HCT116 (cell line): ENCODE measurements around the gene MRPL42. TPM values are rescaled to one million over a fixed set of nuclear protein-coding genes. Genes with fewer than 3 reads are reported as not detected.

Experiments
- ATAC-seq: fragments of 200-7000 bp; cut with Tn5 transposase; 2 replicates; pipeline ENCODE4 v1.9.1; 2020; ENCODE audit warnings: mild to moderate bottlenecking, moderate library complexity
- BruUV-seq: library from RNA; stranded (reverse); fragments of 400-500 nt; replicated peaks from 2 replicates; lab custom pipeline; 2021; lab: Mats Ljungman, UMichigan
- CTCF ChIA-PET: fragments of 300-600 bp; sonication (Branson Sonifier 250); formaldehyde crosslinking; loops from one replicate; lab custom pipeline; 2021; ENCODE audit warnings: antibody characterized with exemption; lab: Charles Lee
- POLR2A ChIA-PET: fragments of 300-600, 350-600 bp; sonication (Branson Sonifier 250); formaldehyde crosslinking; loops from one replicate; lab custom pipeline; 2021; ENCODE audit warnings: antibody characterized with exemption; lab: Charles Lee
- RAD21 ChIA-PET, 2 experiments: fragments of 300-600 bp; sonication (Branson Sonifier 250); formaldehyde crosslinking; loops; one replicate each; lab custom pipeline; 2023; ENCODE audit warnings: low total read pairs in 2 of 2; ENCODE audit not compliant: uncharacterized antibody in 2 of 2, unreplicated experiment in 2 of 2, low non-redundant PET in 1 of 2; lab: Charles Lee
- DNase-seq: peaks from one replicate; pipeline ENCODE4 v3.0.0-alpha.2; 2010; ENCODE audit warnings: low read depth, low spot score
- H2AFZ ChIP-seq: fragments of 200-600 bp; shearing (Covaris generic), sonication (generic); 2 replicates; pipeline ENCODE4 v1.6.1; 2017; ENCODE audit warnings: low read depth, mixed run types, mixed read lengths, antibody characterized with exemption, low read length; ENCODE audit not compliant: poor library complexity, severe bottlenecking
- H3K27ac ChIP-seq: 2 replicates; pipeline ENCODE4 v1.5.1; 2012; ENCODE audit warnings: low read depth, low read length
- H3K27me3 ChIP-seq: fragments of 200-600 bp; sonication (generic); 2 replicates; pipeline ENCODE4 v1.6.1; 2016; ENCODE audit warnings: mixed run types, low read length, mixed read lengths; ENCODE audit not compliant: insufficient read depth
- H3K36me3 ChIP-seq, 2 experiments: fragments of 200-500 bp in 1 of 2; fragments of 200-600 bp in 1 of 2; sonication (Bioruptor generic) in 1 of 2; sonication (generic) in 1 of 2; 2 replicates each; pipeline versions ENCODE4 v1.5.1 to v1.6.1; 2014 to 2016; ENCODE audit warnings: low read length in 2 of 2, inconsistent platforms in 1 of 2, mixed read lengths in 1 of 2, mixed run types in 1 of 2; ENCODE audit not compliant: insufficient read depth in 2 of 2, control insufficient read depth in 1 of 2
- H3K4me1 ChIP-seq, 2 experiments: fragments of 200-600 bp in 1 of 2; sonication (generic) in 1 of 2; 2 replicates each; pipeline versions ENCODE4 v1.5.1 to v1.6.1; 2012 to 2017; ENCODE audit warnings: low read length in 2 of 2, inconsistent platforms in 1 of 2, mild to moderate bottlenecking in 1 of 2, mixed read lengths in 1 of 2, mixed run types in 1 of 2, moderate library complexity in 1 of 2; ENCODE audit not compliant: insufficient read depth in 2 of 2, control insufficient read depth in 1 of 2
- H3K4me2 ChIP-seq: fragments of 200-600 bp; sonication (generic); 2 replicates; pipeline ENCODE4 v1.6.1; 2017; ENCODE audit warnings: mixed run types, low read length, mixed read lengths
- H3K4me3 ChIP-seq, 2 experiments: fragments of 200-600 bp in 1 of 2; sonication (generic) in 1 of 2; replicated peaks in 1 of 2; 2 replicates each; pipeline ENCODE4 v1.5.1; 2011 to 2016; ENCODE audit warnings: low read length in 2 of 2, control low read depth in 1 of 2, low read depth in 1 of 2, mild to moderate bottlenecking in 1 of 2, mixed read lengths in 1 of 2, mixed run types in 1 of 2
- H3K79me2 ChIP-seq: fragments of 200-600 bp; sonication (generic); 2 replicates; pipeline ENCODE4 v1.6.1; 2017; ENCODE audit warnings: mild to moderate bottlenecking, mixed run types, low read length, moderate library complexity, mixed read lengths; ENCODE audit not compliant: insufficient read depth
- H3K9ac ChIP-seq: fragments of 200-600 bp; sonication (generic); 2 replicates; pipeline ENCODE4 v1.6.1; 2016; ENCODE audit warnings: low read length, mixed read lengths
- H3K9me2 ChIP-seq: fragments of 200-600 bp; sonication (generic), shearing (Covaris generic); 2 replicates; pipeline ENCODE4 v1.6.1; 2017; ENCODE audit warnings: mixed run types, mild to moderate bottlenecking, moderate library complexity; ENCODE audit not compliant: insufficient read depth
- H3K9me3 ChIP-seq, 2 experiments: fragments of 200-500 bp in 1 of 2; fragments of 200-600 bp in 1 of 2; sonication (Bioruptor generic) in 1 of 2; sonication (generic) in 1 of 2; 2 replicates each; pipeline ENCODE4 v1.6.1; 2014 to 2017; ENCODE audit warnings: low read length in 2 of 2, mixed read lengths in 2 of 2, inconsistent platforms in 1 of 2, low read depth in 1 of 2, mild to moderate bottlenecking in 1 of 2, mixed run types in 1 of 2, moderate library complexity in 1 of 2; ENCODE audit not compliant: control insufficient read depth in 1 of 2, insufficient read depth in 1 of 2
- H4K20me1 ChIP-seq: fragments of 200-600 bp; sonication (generic), shearing (Covaris generic); 2 replicates; pipeline ENCODE4 v1.6.1; 2017; ENCODE audit warnings: mixed run types, mild to moderate bottlenecking, moderate library complexity; ENCODE audit not compliant: insufficient read depth
- ATF3 ChIP-seq: IDR thresholded peaks from 2 replicates; pipeline ENCODE4 v1.6.1; 2012
- CBX3 ChIP-seq: IDR thresholded peaks from 2 replicates; pipeline ENCODE4 v1.6.1; 2012; ENCODE audit warnings: low read depth
- CEBPB ChIP-seq: IDR thresholded peaks from 2 replicates; pipeline ENCODE4 v1.6.1; 2012; ENCODE audit warnings: low read depth
- EGR1 ChIP-seq: IDR thresholded peaks from 2 replicates; pipeline ENCODE4 v1.6.1; 2012; ENCODE audit warnings: low read depth
- FOSL1 ChIP-seq: IDR thresholded peaks from 2 replicates; pipeline ENCODE4 v1.6.1; 2012; ENCODE audit warnings: low read depth
- JUND ChIP-seq: IDR thresholded peaks from 2 replicates; pipeline ENCODE4 v1.6.1; 2012
- POLR2AphosphoS5 ChIP-seq: IDR thresholded peaks from 2 replicates; pipeline ENCODE4 v1.6.1; 2011; ENCODE audit warnings: mild to moderate bottlenecking, low read depth, low read length, moderate library complexity
- RAD21 ChIP-seq: IDR thresholded peaks from 2 replicates; pipeline ENCODE4 v1.6.1; 2012; ENCODE audit warnings: low read depth, mild to moderate bottlenecking
- SIN3A ChIP-seq: IDR thresholded peaks from 2 replicates; pipeline ENCODE4 v1.6.1; 2012; ENCODE audit warnings: low read depth
- SP1 ChIP-seq: IDR thresholded peaks from 2 replicates; pipeline ENCODE4 v1.6.1; 2012; ENCODE audit warnings: low read depth
- SRF ChIP-seq: IDR thresholded peaks from 2 replicates; pipeline ENCODE4 v1.6.1; 2012; ENCODE audit warnings: low read depth
- YY1 ChIP-seq: IDR thresholded peaks from 2 replicates; pipeline ENCODE4 v1.6.1; 2011; ENCODE audit warnings: low read length, low read depth, moderate library complexity, mild to moderate bottlenecking; ENCODE audit not compliant: insufficient replicate concordance; ENCODE audit errors: extremely low read depth
- ZFX ChIP-seq: fragments of 450-650 bp; IDR thresholded peaks from 2 replicates; pipeline ENCODE4 v1.6.1; 2017
- ZNF274 ChIP-seq: fragments of 200-500 bp; sonication (Bioruptor generic); IDR thresholded peaks from 2 replicates; pipeline ENCODE4 v1.6.1; 2014; ENCODE audit warnings: mild to moderate bottlenecking, low read depth, low read length, inconsistent platforms
- intact Hi-C: fragments of 100-400 bp; cut with micrococcal nuclease; formaldehyde crosslinking; loops from 2 replicates; pipeline ENCODE4 v1.10.0; 2022
- total RNA-seq: library from RNA; stranded (reverse); gene quantifications from one replicate; pipeline ENCODE4 v1.2.1, GENCODE V29; 2021; ENCODE audit not compliant: unreplicated experiment

The MRPL42 gene
- total RNA-seq, 1 experiment from 2014 or later, result 120 TPM

- ATAC-seq (no peak), DNase-seq (no peak)
- H3K9me3 ChIP-seq, result no peaks in the 10 kb centered on the region
- no peaks in the 10 kb centered on the region for H4K20me1 ChIP-seq
- H3K9me2 ChIP-seq, result no peaks in the 10 kb centered on the region
- ChIA-PET RAD21 (no interaction called here), CTCF (interaction anchor here (1.5 to 3.7 kb wide), 2 partner anchors 12 to 587 kb away, joined by 7 to 17 read pairs; no protein-coding TSS in a partner anchor), POLR2A (no interaction called here)
- TF ChIP-seq ATF3 (no peak), CBX3 (no peak)
- no peaks in the 10 kb centered on the region for H3K79me2 ChIP-seq
- no peak overlapping the region for H3K27ac ChIP-seq
- H3K4me2 ChIP-seq, result no peak overlapping the region
- peaks cover 0 to 11% of the 10 kb centered on the region in 2 experiments; a peak in 2 of 4 replicates for H3K4me1 ChIP-seq
- no peak overlapping the region for H2AFZ ChIP-seq
- H3K36me3 ChIP-seq, result no peaks in the 10 kb centered on the region
- intact Hi-C loops, result no loop called here
- H3K27me3 ChIP-seq, result no peaks in the 10 kb centered on the region
- BruUV-seq, result no TSS peak
- H3K4me3 ChIP-seq, result no peak overlapping the region
- H3K9ac ChIP-seq, result no peak overlapping the region
Observed at GRCh38 chr12:93514853-93515252, 47.5 kb downstream of the MRPL42 start.

GRCh38 chr12:93518725-93519124, 51.4 kb downstream of the MRPL42 start:
- ChIA-PET RAD21 (no interaction called here), CTCF (interaction anchor here (1.6 kb wide), 1 partner anchor 583 kb away, joined by 4 read pairs; no protein-coding TSS in a partner anchor)
- Histone ChIP-seq H3K79me2 (no peaks in the 10 kb centered on the region), H3K36me3 (no peaks in the 10 kb centered on the region), H3K27ac (no peak overlapping the region), H3K27me3 (no peaks in the 10 kb centered on the region), H3K4me3 (no peak overlapping the region), H3K9me2 (no peaks in the 10 kb centered on the region), H3K4me1 (peaks cover 0 to 11% of the 10 kb centered on the region in 2 experiments; a peak in 2 of 4 replicates), H3K9ac (no peak overlapping the region)
- intact Hi-C loops, result no loop called here
- no peak for ATAC-seq
- TF ChIP-seq ATF3 (no peak), SRF (no peak), SIN3A (no peak), ZFX (no peak), CEBPB (no peak), SP1 (no peak), JUND (no peak), RAD21 (no peak), POLR2AphosphoS5 (no peak), EGR1 (no peak), CBX3 (no peak), YY1 (no peak), ZNF274 (no peak), FOSL1 (no peak)
- TF ChIP-seq, all 23 proteins: peak for 0
- POLR2A ChIA-PET, result interaction anchor here (1.0 kb wide), 1 partner anchor 16 kb away, joined by 5 read pairs; no protein-coding TSS in a partner anchor
- Histone ChIP-seq H2AFZ (no peak overlapping the region), H4K20me1 (no peaks in the 10 kb centered on the region), H3K4me2 (no peak overlapping the region), H3K9me3 (no peaks in the 10 kb centered on the region)
- no peak for DNase-seq
- no TSS peak for BruUV-seq
